Measurements from ENCODE around the gene C4orf51.

DNA sequence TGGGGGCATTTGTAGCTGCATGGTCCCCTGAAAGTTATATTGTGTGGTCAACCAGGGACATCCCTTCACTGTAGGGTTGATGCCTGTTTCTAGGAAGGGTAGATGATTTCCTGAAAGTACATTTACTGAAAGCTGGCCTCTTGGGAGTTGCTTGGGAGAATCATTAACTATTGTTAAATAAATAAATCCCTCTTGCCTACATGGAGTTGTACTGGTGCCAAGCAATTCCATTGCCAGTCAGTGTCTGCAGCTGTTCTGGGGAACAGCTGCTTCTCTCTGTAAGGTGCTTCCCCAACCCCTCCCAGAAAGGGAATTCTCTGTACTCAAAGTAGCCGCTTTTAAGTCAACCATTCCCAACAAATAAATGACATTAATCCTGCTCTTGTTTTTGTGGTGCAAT lies 51.1 kb downstream of the C4orf51 start:
- TF ChIP-seq USF1 (IDR thresholded peaks at IDR 0.05; ENCODE audit: borderline replicate concordance, low read depth) (no peak), RAD21 (IDR thresholded peaks at IDR 0.05; ENCODE audit: low read length) (no peak), CTCF (IDR thresholded peaks at IDR 0.05) (no peak), RCOR1 (IDR thresholded peaks at IDR 0.05; ENCODE audit: low read length) (no peak), MAX (IDR thresholded peaks at IDR 0.05; ENCODE audit: low read depth) (no peak), FOSL2 (IDR thresholded peaks at IDR 0.05; ENCODE audit: borderline replicate concordance, low read depth) (no peak), RXRA (IDR thresholded peaks at IDR 0.05; ENCODE audit: borderline replicate concordance, low read depth) (no peak), TAF1 (IDR thresholded peaks at IDR 0.05; ENCODE audit: borderline replicate concordance, low read depth, low read length) (no peak), POLR2AphosphoS5 (IDR thresholded peaks at IDR 0.05; ENCODE audit: low read depth, low read length) (no peak), EZH2phosphoT487 (IDR thresholded peaks at IDR 0.05; ENCODE audit: borderline replicate concordance, low read depth) (no peak), RFX5 (IDR thresholded peaks at IDR 0.05; ENCODE audit: low read length) (no peak), SIN3A (IDR thresholded peaks at IDR 0.05; ENCODE audit: borderline replicate concordance, low read depth, low read length) (no peak)
- TF ChIP-seq, protein P1, sequence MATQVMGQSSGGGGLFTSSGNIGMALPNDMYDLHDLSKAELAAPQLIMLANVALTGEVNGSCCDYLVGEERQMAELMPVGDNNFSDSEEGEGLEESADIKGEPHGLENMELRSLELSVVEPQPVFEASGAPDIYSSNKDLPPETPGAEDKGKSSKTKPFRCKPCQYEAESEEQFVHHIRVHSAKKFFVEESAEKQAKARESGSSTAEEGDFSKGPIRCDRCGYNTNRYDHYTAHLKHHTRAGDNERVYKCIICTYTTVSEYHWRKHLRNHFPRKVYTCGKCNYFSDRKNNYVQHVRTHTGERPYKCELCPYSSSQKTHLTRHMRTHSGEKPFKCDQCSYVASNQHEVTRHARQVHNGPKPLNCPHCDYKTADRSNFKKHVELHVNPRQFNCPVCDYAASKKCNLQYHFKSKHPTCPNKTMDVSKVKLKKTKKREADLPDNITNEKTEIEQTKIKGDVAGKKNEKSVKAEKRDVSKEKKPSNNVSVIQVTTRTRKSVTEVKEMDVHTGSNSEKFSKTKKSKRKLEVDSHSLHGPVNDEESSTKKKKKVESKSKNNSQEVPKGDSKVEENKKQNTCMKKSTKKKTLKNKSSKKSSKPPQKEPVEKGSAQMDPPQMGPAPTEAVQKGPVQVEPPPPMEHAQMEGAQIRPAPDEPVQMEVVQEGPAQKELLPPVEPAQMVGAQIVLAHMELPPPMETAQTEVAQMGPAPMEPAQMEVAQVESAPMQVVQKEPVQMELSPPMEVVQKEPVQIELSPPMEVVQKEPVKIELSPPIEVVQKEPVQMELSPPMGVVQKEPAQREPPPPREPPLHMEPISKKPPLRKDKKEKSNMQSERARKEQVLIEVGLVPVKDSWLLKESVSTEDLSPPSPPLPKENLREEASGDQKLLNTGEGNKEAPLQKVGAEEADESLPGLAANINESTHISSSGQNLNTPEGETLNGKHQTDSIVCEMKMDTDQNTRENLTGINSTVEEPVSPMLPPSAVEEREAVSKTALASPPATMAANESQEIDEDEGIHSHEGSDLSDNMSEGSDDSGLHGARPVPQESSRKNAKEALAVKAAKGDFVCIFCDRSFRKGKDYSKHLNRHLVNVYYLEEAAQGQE (IDR thresholded peaks at IDR 0.05; ENCODE audit: low read depth, low read length), result no peak
- TF ChIP-seq, protein P2, sequence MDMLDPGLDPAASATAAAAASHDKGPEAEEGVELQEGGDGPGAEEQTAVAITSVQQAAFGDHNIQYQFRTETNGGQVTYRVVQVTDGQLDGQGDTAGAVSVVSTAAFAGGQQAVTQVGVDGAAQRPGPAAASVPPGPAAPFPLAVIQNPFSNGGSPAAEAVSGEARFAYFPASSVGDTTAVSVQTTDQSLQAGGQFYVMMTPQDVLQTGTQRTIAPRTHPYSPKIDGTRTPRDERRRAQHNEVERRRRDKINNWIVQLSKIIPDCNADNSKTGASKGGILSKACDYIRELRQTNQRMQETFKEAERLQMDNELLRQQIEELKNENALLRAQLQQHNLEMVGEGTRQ (IDR thresholded peaks at IDR 0.05; ENCODE audit: borderline replicate concordance, low read depth, low read length), result no peak
